ENCODE results near the gene ADARB2.

Gene ADARB2

GRCh38 chr10:1278306-1278705 lies 459.0 kb downstream of the ADARB2 start:
- ChIA-PET POLR2A (ENCODE audit: low non-redundant PET) (no interaction called here), CTCF (no interaction called here)
- TF ChIP-seq CTCF (conservative IDR thresholded peaks at IDR 0.05; ENCODE audit: low read depth) = no peak
- DNase-seq (ENCODE audit: low spot score) = no peak
- H3K27ac ChIP-seq = no peak overlapping the region

- no peak overlapping the region for H3K27ac ChIP-seq
- no peak for DNase-seq (ENCODE audit: low spot score)
- ChIA-PET CTCF (interaction anchor here (0.6 kb wide), 1 partner anchor 123 kb away, joined by 4 read pairs; no protein-coding TSS in a partner anchor), POLR2A (ENCODE audit: low non-redundant PET) (no interaction called here)
- TF ChIP-seq CTCF (conservative IDR thresholded peaks at IDR 0.05; ENCODE audit: low read depth) = no peak
These were observed 462.4 kb downstream of the ADARB2 start for GRCh38 chr10:1274701-1275544.

GRCh38 chr10:1274111-1274661 lies 463.1 kb downstream of the ADARB2 start:
- no peak overlapping the region for H3K27ac ChIP-seq
- CTCF ChIA-PET = no interaction called here
- TF ChIP-seq CTCF (conservative IDR thresholded peaks at IDR 0.05; ENCODE audit: low read depth) = no peak
- POLR2A ChIA-PET (ENCODE audit: low non-redundant PET) = no interaction called here
- DNase-seq (ENCODE audit: low spot score) = no peak

DNA sequence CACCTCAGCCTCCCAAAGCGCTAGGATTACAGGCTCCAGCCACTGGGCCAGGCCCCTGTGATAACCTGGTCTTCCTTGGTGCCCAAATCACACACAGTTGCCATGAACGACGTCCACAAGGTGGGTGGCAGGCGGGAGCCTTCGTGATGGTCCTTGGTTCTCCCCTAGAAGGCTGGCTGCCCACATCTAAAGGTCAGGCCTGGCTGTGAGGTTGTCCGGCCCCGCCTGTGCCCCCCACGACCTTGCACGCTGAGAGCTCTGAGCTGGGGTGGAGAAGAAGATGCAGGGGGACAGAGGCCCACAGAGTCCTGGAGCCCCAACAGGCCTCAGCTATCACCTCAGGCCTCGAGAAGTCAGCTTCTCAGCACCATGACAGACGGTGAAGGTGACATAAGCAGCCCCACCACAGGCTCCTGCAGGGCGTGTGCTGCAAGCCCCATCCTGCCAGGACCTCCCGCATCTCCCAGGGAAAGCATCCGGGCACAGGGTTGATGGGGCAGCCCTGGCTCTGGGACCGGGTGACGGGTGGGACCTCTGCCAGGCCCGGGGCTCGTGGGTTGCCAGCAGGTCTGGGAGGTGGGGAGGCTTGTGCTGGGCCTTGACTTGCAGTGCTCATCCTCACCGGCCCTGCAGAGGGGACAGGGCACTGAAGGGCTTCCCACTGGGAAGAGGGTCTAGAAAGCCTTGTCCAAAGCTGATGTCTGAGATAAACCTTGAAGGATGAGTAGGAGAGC lies 463.8 kb downstream of the ADARB2 start:
- TF ChIP-seq CTCF (conservative IDR thresholded peaks at IDR 0.05; ENCODE audit: low read depth) = no peak
- DNase-seq (ENCODE audit: low spot score) = no peak
- ChIA-PET POLR2A (ENCODE audit: low non-redundant PET) (no interaction called here), CTCF (no interaction called here)
- H3K27ac ChIP-seq = no peak overlapping the region

- no peak for TF ChIP-seq CTCF (conservative IDR thresholded peaks at IDR 0.05; ENCODE audit: low read depth)
- no peak overlapping the region for H3K27ac ChIP-seq
- POLR2A ChIA-PET (ENCODE audit: low non-redundant PET) = no interaction called here
- CTCF ChIA-PET = no interaction called here
- DNase-seq (ENCODE audit: low spot score) = no peak
These were observed 464.6 kb downstream of the ADARB2 start for GRCh38 chr10:1272777-1273161.

DNA sequence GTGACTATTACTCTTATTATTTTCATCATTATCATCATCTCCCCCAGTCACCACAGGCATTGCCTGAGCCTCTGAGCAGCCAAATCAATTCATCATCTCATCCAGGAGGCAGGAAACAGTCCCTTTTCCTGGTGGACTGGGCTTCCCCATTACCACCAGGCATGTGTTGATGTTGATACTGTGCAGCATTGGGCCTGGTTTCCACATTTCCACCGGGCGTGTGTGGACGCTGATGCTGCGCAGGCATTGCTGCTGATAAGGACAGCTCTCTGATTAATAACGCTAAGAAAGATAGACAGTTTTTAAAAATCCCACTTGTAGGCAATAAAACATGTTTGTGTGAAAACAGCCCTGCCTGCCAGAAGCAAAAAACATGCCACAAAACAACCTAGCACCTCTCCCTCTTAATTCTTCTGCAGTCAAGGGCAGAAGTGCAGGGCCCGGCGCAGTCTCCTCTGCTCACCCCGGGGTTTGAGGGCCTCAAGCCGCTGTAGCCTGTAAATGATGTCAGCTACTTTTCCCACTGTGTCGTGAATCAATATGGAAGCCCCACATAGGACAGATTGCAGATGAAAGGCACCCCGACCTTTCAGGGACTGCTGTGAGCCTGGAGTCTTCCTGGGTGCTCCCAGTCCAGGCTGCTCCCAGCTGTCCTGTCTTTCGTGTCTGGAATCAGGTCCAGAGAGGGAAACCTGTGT lies 465.1 kb downstream of the ADARB2 start:
- CTCF ChIA-PET = no interaction called here
- H3K27ac ChIP-seq = no peak overlapping the region
- no peak for DNase-seq (ENCODE audit: low spot score)
- TF ChIP-seq CTCF (conservative IDR thresholded peaks at IDR 0.05; ENCODE audit: low read depth) = no peak
- POLR2A ChIA-PET (ENCODE audit: low non-redundant PET) = no interaction called here
